Astrocyte (in vitro differentiated cells and primary cell): ENCODE measurements around the gene CALU.

Experiments used
- EZH2 ChIP-seq: IDR thresholded peaks from 2 replicates; pipeline ENCODE4 v1.6.1; 2012; ENCODE audit warnings: mild to moderate bottlenecking, low read length, inconsistent platforms; ENCODE audit not compliant: insufficient read depth
- TF ChIP-seq, protein P1 (sequence below): IDR thresholded peaks from 2 replicates; pipeline ENCODE4 v1.5.1; 2011; ENCODE audit warnings: low read depth, mild to moderate bottlenecking, inconsistent platforms, low read length, moderate library complexity; ENCODE audit not compliant: insufficient read depth

DNA sequence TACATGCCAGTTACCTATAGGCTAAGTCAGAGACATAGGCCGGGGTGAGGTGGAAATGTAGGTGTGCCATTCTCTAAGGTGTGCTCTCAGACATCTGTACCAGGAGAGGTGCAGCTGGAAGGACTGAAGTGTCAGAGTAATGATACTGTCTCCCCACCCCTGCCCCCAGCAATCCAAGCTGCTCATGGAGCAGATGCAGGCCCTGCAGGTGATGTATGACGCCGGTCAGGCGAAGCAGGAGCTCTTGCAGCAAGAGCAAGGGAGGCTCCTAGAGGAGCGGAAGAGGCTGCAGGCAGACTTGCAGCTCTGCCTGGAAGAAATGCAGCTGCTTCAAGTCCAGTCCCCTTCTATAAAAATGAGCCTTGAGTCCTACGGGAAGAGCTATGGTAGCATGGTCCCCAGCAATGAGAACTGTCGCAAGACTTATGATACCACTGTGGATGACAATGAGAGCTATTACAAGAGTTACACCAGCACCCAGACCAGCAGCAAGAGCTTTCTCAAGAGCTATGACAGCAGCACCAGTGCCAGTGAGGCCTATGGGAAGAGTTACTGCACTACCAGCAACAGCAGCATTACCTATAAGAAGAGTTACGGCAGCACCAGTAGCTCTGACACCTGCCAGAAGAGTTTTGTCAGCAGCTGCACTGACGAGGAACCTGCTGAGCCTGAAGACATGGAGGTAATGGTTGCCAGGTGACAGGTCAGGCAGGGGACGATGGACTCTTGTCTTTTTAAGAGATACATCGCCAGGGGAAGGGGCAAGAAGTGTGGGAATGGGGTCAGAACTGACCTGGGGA, 72.7 kb downstream of the CALU start:
- TF ChIP-seq EZH2 = no peak
- TF ChIP-seq, protein P1, sequence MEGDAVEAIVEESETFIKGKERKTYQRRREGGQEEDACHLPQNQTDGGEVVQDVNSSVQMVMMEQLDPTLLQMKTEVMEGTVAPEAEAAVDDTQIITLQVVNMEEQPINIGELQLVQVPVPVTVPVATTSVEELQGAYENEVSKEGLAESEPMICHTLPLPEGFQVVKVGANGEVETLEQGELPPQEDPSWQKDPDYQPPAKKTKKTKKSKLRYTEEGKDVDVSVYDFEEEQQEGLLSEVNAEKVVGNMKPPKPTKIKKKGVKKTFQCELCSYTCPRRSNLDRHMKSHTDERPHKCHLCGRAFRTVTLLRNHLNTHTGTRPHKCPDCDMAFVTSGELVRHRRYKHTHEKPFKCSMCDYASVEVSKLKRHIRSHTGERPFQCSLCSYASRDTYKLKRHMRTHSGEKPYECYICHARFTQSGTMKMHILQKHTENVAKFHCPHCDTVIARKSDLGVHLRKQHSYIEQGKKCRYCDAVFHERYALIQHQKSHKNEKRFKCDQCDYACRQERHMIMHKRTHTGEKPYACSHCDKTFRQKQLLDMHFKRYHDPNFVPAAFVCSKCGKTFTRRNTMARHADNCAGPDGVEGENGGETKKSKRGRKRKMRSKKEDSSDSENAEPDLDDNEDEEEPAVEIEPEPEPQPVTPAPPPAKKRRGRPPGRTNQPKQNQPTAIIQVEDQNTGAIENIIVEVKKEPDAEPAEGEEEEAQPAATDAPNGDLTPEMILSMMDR = no peak
